ENCODE measurements around the gene MIS18A.
"Not testable (repeated sequence)": the region's sequence is repeated elsewhere in the genome, so short reads cannot be mapped to it uniquely, and the experiment has no call there.

The MIS18A gene

DNA sequence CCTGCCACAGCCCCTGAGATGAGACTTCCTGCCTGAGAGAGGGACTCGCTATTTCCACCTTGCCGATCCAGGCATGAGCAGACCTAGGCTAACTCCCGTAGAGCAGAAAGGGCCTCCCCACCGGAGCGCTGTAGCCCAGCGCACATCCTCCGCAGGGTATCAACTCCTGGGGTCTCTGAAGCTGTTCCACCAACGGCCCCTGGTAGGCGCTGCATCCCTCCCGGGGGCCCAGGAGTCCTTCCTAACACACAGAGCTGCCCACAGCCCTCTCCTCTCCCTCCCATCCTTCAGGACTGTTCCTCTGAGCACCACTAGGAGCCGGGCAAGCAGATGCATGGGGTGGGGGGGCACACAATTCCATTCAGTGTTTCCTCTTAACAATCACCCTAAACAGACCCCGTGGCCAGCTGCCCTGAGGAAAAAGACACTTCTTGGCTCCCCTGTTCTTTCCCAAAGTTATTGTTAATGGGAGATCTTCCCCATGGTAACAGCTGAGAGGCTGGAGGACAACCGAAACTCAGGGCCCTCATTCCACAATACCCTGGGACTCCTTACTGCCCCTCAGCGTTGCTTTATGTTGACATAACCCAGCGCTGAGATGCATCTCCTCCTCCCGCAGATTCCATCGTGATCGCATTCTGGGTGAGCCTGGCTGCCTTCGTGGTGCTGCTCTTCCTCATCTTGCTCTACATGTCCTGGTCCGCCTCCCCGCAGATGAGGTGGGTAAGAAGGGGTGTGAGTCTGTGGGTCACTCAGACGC is 27.4 kb upstream of the MIS18A start:
- DNase-seq (ENCODE audit: extremely low read depth in 1 of 2, low read depth in 1 of 2), result no peak

DNA sequence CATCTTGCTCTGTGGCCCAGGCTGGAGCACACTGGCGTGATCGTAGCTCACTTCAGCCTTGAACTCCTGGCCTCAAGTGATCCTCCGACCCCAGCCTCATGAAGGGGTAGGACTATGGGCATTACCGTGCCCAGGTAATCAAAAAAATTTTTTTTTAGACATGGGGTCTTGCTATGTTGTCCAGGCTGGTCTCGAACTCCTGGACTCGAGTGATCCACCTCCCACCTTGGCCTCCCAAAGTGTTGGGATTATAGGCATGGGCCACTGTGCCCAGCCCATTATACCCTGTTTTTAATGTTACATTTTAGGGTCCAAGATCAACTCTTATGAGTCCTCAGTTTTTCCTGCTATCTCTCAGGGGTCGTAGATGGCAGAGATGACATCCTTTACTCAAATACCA is 26.1 kb upstream of the MIS18A start:
- DNase-seq (ENCODE audit: extremely low read depth in 1 of 2, low read depth in 1 of 2), result no peak

DNA sequence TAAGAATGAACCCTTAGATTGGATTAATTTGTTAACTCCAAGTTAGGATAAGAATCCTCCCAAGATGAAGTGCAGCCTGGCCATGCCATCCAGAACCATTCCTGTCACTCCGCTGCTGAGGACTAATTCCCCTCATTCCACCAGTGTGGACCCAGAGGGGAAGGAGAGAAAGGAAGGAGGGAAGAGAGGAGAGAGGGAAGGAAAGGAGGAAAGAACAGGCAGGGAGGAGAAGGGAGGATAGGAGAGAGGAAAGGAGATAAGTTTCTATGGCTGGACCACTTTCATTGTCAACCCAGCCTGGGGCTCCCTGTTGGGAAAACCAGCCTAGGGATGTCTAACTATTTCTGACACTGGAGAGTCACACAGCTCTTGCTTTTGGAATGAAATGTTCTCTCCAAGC is 24.5 kb upstream of the MIS18A start:
- DNase-seq (ENCODE audit: extremely low read depth in 1 of 2, low read depth in 1 of 2), result no peak

DNA sequence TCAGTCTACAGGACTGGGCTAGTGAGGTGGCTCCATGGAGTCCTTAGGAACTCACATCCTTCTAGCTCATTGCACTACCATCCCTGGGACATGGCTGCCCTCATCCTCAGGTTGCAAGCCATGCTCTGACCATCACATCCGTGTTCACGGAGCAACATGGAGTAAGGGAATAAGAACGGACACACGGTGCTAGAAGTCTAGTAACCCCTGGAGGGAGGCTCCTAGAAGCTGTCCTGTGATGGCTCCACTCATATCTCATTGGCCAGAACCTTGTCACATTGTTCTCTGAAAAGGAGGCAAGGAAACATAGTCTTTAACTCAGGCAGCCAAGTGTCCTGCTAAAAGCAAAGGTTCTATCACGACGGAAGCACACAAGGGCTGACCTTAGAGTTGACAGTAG is 23.7 kb upstream of the MIS18A start:
- no peak for DNase-seq (ENCODE audit: extremely low read depth in 1 of 2, low read depth in 1 of 2)

DNA sequence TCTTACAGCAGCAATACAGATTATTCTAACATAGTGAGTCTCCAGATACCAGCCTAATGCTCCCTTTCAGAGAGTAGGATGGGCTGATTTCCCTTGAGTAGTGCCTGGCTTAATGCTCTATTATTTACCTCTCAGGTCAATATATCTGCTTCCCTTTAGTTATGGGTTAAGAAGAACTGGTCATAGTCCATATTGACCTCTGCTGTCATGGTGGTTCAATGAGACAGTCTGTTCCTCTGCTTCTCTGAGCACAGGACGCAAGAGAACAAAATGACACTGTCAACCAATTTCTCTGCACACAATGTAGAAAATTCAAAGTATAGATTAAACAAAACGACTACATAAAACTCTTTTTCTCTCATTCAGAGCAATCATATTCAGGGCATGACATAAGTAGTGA is 22.7 kb upstream of the MIS18A start:
- no peak for DNase-seq (ENCODE audit: extremely low read depth in 1 of 2, low read depth in 1 of 2)

DNA sequence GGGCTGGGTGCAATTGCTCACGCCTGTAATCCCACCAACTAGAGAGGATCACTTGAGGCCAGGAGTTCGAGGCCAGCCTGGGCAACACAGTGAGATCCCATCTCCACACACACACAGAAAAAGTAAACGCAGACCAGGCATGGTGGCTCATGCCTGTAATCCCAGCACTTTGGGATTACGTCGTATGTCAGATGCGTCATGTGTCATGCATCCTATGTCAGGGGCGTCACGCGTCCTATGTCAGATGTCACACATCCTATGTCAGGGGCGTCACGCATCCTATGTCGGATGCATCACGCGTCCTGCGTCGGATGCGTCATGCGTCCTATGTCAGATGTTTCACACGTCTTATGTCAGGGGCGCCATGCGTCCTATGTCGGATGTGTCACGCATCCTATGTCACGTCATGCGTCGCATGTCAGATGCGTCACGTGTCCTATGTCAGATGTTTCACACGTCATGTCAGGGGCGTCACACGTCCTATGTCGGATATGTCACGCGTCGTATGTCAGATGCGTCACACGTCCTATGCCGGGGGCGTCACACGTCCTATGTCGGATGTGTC is 21.4 kb upstream of the MIS18A start:
- no peak for DNase-seq (ENCODE audit: extremely low read depth in 1 of 2, low read depth in 1 of 2)

DNA sequence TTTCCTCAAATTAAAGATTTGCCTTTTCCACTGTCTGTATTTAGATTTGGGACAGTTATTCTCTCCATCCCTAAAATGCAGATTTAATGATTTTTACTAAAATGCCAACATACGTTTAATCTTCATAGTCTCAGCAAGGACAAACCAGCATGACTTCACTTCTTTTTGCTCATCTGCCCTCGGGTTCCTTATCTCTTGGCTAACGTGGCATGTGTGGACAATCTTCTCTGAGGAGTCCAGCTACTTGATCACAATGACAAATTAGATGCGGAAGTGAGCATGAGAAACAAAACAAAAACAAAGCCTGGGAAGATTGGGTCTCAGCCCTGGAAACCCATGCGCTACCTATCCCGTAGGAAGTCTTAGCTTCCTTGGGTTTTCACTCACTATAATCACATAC is 20.8 kb upstream of the MIS18A start:
- DNase-seq (ENCODE audit: extremely low read depth in 1 of 2, low read depth in 1 of 2), result no peak

DNA sequence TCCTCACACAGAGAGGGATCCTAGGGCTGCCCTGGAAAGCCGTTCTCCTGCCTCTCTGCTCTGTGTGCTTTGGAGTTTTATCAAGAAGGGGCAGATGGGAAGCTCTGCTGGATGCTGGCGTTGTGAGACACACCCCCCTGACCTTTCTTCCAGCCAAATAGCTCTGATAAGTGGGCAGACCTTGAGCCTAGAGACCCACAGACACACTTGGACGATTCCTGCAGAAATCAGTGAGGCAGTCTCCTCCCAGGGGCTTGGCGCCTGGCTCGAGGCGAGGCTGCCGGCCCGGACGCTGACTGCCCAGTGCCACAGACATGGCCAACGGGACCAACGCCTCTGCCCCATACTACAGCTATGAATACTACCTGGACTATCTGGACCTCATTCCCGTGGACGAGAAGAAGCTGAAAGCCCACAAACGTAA is 19.8 kb upstream of the MIS18A start, which contains the start of gene MRAP:
TSS of gene MRAP (plus strand) at position 198 of the 424 bp plus-strand sequence. CDS start at position 315, 117 bp downstream.
- DNase-seq (ENCODE audit: extremely low read depth in 1 of 2, low read depth in 1 of 2), result no peak

DNA sequence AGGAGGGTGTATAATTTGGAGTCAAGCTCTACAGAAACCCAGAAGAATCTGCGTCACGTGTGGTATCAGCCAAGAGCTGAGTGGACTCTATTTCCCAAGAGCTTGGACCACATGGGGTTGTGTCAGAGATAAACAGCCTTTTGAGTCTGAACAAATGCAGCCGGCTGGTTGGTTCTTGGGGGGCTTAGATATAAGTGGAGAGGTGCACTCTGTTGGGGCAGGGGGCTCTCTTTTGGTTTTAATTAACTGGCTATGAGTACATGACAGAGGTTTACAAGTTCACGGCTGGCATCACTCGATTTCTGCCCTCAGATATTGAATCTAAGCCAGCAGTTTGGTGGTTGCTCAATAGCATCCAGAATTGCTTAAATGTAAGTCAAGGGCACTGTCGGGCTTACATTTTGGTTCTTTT is 19.3 kb upstream of the MIS18A start:
- DNase-seq (ENCODE audit: extremely low read depth in 1 of 2, low read depth in 1 of 2), result no peak

DNA sequence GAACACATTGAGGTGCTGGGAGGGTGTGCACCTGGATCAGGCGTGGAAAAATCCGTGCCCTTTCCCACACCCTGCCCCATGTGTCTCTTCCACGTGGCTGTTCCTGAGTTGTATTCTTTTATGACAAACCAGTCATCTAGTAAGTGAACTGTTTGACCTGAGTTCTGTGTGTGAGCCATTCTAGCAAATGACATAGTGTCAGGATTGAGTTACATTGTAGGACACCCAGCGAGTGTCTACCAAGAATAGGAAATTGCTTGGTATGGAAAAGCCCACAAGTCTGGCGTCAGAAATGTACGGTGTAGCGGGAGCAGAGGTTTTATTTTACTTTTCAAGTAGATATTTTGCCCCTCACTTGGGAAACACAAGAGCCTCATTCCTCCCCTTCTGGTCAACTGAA is 18.6 kb upstream of the MIS18A start:
- no peak for DNase-seq (ENCODE audit: extremely low read depth in 1 of 2, low read depth in 1 of 2)

DNA sequence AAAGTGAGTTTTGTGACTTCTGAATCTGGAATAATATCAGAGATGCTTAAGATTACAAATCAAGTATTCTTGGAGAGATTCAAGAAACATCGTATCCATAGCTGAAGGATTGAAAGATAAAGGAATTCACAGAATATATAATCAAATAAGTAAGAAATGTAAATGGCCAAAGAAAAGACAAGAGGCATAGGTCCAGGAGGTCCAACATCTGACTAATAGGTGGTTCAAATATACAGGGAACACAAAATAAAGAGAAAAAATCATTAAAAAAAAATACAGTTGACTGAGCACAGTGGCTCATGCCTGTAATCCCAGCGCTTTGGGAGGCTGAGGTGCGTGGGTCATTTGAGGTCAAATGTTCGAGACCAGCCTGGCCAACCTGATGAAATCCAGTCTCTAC is 6.6 kb upstream of the MIS18A start:
- no peak for DNase-seq (ENCODE audit: extremely low read depth in 1 of 2, low read depth in 1 of 2)

DNA sequence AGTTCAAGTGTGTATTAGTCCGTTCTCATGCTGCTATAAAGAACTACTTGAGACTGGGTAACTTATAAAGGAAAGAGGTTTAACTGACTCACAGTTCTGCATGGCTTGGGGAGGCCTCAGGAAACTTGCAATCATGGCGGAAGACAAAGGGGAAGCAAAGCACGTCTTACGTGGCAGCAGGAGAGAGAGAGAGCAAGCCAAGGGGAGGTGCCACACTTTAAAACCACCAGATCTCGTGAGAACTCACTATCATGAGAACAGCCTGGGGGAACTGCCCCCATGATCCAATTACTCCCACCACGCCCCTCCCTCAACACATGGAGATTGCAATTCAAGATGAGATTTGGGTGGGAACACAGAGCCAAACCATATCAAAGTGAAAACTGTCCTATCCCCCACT is 4.1 kb upstream of the MIS18A start:
- DNase-seq (ENCODE audit: extremely low read depth in 1 of 2, low read depth in 1 of 2), result no peak

DNA sequence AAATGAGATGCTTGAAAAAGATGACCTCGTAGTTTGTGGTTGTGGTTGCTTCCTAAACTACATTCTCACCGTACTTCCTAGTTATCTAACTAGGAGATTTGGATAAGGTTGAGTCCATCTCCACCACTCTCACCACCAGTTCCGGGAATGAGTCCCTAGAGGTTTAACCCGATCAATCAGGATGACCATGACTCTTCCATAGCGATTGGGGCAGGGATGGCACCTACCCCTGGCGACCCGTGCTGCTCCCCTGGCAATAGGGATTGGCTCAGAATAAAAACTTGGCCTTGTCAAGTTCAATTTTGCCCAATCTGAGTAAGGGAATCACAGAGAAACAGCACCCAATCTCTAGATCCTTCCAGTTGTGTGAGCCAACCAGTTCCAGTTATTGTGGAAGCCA is 2.7 kb upstream of the MIS18A start:
- no peak for DNase-seq (ENCODE audit: extremely low read depth in 1 of 2, low read depth in 1 of 2)

DNA sequence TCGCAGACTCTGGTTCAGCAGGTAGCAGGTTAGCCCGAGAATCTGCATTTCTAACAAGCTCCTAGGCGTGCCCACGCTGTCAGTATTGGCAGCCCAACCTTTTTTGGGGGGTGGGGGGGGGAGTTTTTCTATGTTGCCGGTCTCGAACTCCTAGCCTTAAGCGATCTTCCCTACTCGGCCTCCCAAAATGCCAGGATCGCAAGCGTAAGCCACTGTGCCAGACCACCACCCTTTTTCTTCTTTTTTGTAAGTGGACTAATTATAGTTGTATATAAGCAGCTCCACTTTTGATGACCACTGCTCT is 480 bp upstream of the MIS18A start:
- DNase-seq (ENCODE audit: extremely low read depth in 1 of 2, low read depth in 1 of 2), result no peak

DNA sequence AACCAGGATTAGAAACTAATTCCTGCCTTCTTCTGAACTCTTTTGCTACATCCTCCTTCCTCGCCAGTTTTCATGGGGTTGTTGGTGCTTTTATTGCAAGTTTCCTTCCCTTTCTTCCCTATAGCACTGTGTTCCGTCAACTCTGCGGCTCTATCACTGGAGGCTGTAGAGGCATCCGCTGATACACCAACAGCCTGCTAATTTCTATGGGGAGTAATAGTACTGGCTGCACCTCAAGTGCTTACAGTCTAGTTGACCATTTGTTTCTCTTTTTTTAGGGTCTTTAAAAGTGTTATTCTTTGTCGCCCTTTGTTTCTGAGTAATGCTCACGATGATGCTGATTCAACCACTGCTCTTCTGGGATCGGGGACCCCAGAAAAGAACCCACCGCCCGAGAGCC is 746 bp downstream of the MIS18A start:
- DNase-seq (ENCODE audit: extremely low read depth in 1 of 2, low read depth in 1 of 2), result no peak

DNA sequence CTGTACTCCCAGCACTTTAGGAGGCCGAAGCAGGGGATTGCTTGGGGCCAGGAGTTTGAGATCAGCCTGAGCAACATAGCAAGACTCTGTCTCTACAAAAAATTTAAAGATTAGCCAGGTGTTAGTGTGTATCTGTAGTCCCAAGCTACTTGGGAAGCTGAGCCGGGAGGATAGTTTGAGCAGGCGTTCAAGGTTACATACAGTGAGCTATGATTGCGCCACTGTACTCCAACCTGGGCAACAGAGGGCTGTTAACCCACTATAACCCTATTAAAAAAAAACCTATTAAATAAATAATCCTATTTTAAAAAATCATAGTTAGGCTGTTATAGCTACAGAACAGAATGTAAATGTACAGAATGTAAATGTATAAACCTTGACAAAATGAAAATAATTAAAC is 2.2 kb downstream of the MIS18A start:
- no peak for DNase-seq (ENCODE audit: extremely low read depth in 1 of 2, low read depth in 1 of 2)

DNA sequence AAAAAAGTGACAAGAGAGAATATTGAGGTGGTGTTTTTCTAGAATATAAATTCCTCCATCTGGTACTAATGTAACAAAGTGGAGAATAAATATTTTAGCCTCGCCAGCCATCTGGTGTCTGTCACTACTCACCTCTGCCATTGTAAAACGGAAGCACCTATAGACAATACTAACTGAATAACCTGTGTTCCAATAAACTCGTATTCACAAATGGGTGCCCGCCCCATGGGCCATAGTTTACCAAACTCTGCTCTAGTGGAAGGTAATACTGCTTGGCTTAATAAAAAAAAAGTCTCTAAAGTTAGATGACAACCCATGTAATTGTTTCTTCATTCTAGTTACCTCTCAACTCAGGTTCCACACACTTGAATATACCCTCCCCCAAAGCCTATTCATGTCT is 8.1 kb downstream of the MIS18A start:
- DNase-seq (ENCODE audit: extremely low read depth in 1 of 2, low read depth in 1 of 2), result no peak

DNA sequence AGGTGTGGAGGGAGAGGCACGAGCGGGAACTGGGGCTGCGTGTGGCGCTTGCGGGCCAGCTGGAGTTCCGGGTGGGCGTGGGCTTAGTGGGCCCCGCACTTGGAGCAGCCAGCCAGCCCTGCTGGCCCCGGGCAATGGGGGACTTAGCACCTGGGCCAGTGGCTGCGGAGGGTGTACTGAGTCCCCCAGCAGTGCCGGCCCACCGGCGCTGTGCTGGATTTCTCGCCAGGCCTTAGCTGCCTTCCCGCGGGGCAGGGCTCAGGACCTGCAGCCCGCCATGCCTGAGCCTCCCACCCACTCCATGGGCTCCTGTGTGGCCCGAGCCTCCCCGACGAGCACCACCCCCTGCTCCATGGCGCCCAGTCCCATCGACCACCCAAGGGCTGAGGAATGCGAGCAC is 13.5 kb downstream of the MIS18A start:
- not testable (repeated sequence) for DNase-seq (ENCODE audit: extremely low read depth in 1 of 2, low read depth in 1 of 2)

DNA sequence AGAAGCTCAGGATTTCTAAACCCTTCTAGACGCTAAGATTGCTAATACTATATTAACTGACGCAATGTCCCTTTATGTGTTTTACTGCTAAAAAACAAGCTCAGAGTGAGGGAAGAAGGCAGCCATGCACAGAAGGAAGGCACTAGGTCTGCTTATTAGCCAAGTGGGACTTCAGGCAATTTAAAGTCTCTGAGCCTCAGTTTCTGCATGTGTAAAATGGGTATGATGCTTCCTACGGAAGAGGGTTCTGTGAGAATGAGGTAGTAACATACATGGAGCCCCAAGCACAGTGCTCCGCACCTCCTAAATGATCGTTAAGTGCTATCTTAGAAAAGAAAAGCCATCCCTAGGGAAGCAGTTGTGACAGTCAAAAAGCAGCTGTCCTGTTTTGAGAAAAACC is 16.9 kb downstream of the MIS18A start:
- DNase-seq (ENCODE audit: extremely low read depth in 1 of 2, low read depth in 1 of 2), result no peak

DNA sequence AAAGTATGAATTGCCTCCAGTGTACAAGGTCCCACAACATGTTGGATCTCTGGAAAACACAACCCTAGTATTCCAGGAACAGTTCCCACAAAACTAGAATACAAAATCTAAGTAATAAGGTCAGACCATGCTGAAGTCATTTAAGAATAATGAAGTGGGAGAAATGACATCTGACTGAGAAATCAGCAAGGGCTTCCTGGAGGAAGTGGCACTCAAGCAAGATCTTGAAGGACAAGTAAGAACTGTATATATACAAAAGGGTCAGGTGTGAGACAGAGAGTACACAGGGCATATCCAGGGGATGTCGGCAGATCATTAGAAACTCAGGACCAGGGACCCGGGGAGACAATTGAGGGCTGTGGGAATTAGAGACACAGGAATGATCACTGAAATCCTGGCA is 18.7 kb downstream of the MIS18A start:
- no peak for DNase-seq (ENCODE audit: extremely low read depth in 1 of 2, low read depth in 1 of 2)

DNA sequence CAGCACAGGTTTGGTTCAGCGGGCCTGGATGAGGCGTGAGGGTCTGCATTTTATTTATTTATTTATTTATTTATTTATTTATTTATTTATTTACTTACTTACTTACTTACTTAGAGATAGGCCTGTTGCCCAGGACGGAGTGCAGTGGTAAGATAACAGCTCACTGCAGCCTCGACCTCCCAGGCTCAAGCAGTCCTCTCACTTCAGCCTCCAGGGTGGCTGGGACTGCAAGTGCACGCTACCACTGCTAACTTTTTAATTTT is 20.1 kb downstream of the MIS18A start:
- DNase-seq (ENCODE audit: extremely low read depth in 1 of 2, low read depth in 1 of 2), result not testable (repeated sequence)

DNA sequence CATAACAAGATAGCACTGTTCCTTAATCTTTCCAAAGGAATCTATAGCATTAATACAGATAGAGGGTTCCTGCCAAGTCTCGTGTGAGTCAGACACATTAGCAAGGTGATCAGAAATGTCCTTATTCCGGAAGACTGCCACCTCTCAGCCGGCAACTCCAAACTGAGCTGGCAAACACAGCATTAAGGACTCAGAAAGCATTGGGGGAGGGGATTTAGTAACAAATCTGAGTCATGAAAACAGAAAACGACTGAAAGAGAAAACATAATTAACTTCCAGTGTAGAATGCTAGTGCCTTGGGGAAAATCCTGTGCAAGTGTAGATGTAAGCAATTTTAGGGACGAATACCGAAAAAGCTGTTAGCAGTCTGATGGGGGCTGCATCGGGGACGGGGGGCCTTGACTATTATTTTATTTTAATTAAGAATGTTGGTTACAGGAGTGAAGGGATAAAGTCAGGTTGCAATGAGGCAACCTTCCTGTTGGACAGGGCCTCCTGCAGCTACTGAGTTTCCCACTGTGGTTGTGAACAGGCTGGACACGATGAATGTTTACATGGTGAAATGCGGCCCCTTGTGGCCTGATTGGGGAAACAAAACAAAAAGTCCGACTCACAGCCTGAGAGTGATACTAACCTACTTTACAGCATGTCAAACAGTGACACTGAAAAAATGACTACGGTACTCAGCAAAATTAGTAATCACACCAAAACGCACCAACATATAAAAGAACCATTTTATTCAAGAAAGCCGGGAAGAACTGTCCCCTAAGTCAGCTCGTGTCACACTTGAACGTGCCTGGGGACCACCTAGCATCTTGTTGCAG is 20.7 kb downstream of the MIS18A start:
- DNase-seq (ENCODE audit: extremely low read depth in 1 of 2, low read depth in 1 of 2), result no peak
